D341Med (cell line): ENCODE results near the gene CARS1.

Experiments used
- DNase-seq: peaks from one replicate; pipeline ENCODE4 v3.0.0; 2012; ENCODE audit warnings: low spot score

The CARS1 gene

DNA sequence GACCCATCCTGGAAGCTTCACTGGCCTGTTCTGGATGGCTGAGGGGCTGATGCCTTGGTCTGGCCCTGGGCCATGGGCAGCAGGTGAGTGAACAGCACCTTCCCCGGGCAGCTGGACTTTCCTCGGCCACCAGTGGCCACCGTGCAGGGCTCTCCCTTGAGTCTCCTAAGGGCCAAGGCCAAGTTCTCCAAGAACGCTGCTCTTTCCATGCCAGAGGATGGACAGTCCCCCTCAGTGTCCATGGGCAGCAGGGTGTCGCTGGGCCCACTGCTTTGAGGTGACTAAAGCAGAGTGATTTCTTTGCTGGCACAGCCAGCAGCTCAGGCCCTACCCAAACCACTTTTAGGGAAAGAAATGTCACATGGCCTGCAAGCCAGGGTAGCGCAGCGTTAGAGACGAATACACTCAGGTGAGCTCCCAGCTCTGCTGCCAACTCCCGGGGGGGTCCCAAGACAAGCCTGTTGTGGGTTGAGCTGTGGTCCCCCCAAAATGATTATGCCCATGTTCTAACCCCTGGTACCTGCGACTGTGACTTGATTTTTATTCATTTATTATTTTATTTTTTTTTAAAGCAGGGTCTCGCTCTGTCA is 3.3 kb upstream of the CARS1 start:
- DNase-seq: no peak

DNA sequence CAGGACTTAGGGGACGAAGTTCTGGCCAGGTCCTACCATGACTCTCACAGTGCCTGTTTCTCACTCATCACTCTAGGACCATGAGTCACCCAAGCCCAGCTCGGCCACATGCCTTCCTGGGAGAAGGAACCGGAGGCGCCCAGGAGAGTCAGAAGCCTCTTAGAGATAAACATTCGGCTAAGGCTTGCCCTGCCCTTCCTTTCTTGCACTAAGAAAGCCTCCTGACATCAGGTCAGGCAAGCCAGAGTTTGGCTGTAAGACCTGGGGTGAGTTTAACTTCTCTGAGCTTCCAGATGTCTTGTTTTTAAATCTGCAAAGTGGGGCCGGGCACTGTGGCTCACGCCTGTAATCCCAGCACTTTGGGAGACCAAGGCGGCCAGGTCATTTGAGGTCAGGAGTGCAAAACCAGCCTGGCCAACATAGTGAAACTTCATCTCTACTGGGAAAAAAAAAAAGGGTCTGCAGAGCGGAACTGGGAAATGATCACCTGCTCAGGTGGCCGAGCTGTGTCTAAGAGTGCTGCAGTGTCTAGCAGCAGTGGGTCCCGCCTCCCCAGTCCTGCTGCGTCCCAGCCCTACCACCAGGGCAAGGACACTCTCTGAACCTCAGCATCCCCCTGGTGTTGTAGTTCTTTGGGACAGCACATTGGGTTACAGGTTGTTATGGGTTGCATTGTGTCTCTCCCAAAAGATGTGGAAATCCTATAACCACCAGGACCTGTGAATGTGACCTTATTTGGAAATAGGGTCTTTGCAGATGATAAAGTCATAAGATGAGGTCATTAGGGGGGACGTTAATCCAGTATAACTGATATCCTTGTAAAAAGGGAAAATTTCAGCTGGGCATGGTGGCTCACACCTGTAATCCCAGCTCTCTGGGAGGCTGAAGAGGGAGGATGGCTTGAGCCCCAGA is 1.8 kb upstream of the CARS1 start:
- DNase-seq: peak; percentile 26

DNA sequence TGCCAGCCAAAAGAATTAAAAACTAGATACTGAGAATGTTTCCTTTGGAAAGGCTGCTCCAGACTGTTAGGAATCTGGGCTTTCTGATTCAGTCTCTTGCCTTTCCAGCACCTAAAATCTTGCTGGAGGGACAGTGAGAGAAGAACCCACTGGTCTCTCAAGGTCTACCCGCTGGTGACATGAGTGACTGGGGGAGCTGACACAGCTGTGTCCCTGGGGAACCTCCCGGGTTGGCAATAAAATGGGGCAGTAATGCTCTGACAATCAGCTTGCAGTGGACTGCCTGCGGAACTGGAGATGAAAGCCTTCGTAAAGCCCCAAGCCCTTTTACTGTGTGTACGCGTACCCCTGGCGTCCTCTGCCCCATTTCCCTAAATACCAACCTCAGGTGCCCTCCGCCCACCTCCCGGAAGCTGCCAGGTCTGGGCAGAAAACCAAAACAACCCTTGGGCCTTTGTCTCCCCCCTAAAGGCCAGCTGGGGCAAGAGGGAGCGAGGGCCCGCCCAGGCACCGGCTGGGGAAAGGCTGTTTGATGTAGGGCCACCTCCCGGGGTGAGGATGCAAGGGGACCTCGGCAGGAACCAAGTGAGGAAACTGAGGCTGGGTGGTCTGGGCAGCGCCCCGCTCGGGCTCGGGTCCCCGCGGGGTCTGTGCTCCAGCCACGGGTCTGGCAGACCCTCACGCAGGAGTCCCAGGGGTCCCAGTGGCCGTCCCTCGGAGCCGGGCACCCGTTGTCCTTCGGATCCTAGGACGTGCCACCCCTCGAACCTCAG is 741 bp downstream of the CARS1 start:
- no peak for DNase-seq

DNA sequence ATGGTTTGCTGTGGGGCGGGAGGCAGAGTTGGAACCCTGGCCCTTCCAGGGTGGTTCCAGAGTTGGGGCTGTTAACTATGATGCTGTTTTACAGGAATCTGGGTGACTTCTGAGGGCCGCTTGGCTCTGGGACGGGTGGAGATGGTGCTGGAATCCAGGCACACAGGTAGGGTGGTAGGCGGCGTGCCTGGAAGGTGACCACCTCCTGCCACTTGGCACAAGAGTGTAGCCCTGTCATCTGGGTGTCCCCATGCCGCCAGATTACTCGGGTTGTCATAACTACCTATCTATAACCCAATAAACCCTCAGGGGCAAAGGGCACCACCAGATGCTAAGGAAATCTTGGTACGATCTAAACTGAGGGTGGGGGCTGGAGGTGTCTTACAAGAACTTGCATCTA is 1.3 kb downstream of the CARS1 start:
- no peak for DNase-seq

DNA sequence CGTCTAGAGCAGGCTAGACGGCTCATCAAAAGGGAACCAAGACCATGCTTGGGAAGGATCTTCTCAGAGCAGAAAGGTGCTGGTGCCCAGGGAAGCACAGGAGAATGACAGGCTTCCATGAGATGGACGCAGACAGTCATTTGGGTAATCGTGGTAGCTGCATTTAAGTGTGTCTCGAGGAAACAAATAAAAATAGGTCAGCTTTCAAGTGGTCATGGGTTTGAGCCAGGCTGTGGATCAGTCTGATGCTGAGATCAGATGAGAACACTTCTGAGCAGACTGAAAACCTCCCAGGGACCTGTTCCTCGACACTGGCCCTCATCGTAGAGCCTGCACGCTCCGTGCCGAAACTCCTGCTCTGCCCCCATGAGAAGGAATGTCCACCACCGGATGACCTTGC is 4.7 kb downstream of the CARS1 start:
- DNase-seq: no peak

DNA sequence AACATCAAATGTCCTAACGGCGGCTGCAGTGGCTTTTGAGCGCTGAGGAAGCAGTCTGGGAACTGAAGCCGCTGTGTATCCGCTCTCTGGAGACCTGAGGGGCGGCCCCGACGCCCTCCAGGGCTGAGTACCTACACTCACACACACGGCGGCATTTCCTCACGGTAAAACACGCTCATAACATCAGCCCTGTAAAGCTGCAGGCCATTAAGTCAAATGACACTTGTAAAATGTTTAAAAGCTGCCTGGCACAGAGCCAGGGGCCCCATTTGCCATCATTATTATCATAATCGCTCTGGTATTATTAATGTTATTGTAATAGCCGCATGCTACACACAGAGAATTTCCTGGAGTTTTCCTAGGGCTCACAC is 5.1 kb downstream of the CARS1 start:
- DNase-seq: no peak

DNA sequence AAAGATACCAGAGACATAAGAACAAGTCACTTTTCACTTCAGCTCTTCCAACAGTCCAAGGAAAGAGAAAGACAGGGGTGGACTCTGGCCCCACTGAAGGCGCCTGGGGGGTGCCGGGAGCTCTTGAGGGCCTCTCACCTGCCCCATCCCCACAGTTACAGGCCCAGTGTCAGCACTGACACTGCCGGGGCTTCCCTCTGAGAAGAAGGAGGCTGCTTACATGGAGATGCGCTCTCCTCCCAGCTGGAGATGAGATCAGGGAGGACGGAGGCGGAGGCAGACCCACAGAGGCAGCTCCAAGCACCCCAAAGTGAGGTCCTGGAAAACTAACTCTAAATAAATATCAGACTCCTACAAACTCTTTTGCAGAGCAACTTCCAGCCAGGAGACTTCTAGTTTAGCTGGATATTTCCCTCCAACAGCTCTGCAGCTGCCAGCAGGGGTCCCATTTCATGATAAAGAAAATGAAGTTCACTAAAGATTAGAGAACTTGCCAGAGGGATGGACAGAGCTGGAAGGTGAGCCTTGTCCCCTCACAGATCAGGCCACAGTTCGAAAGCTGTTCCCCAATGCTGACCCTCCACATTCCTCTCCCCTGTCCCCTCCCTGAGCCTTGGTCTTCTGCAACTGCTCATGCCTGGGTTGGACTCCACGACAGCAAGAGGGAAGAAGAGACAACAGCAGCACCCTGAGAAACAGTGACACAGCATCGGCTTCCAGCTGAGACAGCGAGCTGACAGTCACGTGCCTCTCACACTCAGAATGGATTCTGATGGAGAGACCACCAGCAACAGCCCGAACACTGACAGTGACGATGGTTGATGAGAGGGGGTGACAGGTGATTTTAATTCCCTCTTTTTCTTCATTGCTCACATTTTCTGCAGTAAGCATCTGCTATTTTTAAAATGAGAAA is 5.8 kb downstream of the CARS1 start:
- DNase-seq: no peak

DNA sequence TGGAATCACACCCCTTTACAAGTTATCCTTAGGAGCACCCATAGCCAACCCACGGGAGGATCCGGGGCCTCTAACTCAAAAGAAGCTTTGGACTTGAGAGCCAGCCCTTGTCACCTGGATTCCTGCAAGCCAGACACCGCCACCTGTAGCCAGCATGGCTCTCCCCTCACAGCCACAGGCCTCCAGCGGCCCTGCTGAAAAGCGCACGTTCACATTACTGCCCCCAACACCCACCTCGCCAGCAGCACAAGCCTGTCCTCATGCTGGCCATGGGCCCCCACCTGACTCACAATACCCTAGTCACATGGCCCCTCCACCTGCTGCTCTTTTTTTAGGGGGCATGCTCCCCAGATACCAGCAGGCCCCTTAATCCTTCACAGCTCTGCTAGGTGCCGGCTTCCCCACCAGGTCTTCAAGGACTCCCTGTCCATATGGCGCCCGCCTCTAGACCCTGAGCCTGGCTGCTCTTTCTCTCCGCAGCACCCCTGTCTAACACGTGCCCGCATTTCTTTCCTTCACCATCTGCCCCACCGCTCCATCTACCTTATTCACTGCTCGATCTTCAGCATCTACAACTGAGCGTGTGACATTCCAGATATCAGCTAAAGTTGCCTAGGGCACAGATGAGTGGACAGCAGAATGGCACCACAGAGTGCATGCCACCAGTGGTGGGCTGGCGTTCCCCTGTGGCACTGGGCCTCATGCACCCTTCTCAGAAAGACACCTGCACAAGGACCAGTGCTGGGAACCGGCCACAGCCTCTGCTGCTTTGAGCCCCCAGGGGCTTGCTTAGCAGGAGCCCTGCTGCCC is 6.6 kb downstream of the CARS1 start:
- no peak for DNase-seq

DNA sequence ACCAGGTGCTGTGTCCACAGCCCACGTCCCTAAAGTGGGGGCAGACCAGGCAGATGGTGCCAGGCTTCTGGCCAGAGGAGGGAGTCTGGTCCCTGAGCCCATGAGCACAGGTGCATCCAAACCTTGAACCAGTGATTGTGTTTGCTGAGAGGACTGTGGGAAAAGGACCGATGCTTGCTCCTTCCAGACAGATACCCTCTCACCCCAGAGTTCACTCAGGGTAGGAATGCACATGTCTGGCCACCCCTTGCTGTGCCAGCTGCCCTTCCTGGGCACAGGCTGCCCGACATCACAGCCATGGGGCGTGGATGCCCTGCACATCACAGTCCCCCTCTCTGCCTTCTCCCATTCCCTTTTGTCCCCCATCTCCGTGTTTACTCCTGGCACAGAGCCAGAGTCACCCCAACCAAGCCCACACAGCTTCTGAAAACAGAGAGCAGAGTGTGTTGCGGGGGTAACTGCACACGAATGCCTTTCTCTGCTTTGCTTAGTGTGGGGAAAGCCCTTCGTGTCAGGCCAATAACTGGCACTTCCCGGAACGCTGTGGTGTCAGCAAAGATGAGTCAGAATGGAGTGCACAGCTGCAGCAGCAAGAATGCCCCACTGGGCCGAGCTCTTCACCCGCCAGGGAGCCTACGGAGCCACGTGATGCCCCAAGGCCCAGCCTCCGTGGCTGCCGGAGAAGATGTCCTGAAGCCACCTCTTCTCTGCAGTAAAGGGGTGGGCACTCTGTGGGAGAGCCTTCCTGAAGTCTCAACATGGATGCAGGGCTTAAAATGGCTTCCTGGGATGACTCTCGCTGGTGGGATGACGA is 7.6 kb downstream of the CARS1 start:
- no peak for DNase-seq

DNA sequence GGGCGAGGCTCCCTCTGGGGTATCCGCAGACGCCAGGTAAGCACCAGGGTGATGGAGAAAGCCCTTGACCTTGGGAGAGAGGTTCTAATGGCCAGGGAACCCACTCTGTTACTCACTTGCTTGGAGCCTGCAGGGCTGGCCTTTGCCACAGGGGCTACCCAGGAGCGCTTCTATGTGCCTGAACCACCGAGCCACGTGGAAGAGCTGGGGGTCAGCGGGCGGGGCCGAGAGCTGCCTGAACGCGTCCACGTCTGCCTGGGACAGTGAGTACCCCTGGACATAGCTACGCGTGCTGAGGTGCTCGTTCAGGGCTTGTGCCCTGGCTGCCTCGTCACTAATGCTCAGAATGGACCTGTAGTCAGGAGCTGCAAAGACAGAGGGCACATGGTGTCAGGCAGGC is 9.6 kb downstream of the CARS1 start:
- no peak for DNase-seq

DNA sequence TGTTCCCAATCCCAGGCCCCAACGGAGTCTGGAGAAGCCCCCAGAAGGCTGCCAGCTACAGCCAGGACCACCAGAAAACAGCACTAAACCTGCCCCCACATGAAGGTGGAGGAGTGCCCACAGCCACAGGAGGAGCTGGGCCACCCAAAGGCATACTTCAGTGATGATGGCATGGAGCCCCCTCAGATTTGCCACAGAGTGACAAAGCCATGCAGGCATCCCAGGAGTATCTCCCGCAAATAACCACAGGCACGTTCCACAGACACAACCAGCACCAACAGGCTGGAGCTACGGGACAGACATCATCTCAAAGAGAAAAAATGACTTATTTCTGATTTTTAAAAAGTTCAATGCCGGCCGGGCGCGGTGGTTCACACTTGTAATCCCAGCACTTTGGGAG is 10.6 kb downstream of the CARS1 start:
- no peak for DNase-seq

DNA sequence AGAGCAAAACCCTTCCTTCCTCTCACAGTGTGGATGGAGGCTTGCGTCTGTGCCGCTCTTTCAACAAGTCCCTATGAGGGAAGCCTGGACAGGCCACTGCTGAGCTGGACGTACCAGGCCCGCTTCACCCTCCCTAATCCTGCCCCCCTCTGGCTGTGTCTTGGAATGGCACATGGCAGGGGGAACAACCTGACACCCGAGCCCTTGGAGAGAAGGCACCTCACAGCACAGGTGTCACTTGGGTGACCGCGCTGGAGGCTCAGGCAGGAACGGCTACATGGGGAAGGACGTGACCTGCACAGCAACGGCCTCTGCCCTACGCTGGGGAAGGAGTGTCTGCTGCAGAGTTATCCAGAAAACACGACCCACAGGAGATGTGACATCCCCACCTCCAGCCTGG is 11.0 kb downstream of the CARS1 start:
- DNase-seq: no peak

DNA sequence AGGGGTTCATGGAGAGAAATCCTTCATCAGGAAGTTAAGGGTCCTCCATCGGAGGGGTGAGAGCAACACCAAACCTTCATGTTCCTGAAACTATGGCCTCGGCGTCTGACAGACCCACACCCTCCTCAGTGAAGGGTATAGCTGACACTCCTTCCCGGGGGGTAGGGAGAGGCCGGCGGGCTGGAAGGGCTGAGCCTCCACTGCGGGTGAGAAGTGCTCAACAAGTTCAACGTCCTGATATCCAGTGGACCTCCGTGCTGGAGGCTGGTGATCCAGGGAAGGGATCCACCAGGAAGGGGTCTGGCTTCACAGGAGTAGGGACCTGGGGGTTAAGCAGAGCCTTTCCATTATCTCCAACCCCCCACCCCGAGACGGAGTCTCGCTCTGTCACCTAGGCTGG is 12.3 kb downstream of the CARS1 start:
- no peak for DNase-seq

DNA sequence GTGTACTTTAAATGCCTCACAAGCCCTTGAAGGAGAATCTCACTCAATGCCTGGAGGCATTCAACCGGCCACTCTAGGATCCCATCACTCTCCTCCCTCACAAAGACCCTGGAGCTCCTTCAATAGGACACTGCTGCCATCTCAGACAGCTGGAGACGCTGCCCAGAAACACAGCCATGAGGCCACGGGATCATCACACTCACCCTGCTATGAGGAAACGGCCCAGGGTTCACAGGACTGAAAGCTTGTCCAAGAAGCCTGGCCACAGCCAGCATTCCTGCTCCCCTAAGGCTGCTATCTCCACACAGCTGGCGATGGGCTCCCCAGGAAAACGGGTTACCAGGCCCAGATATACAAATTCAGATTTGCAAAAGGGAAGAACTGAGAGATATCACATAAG is 13.2 kb downstream of the CARS1 start:
- DNase-seq: no peak

DNA sequence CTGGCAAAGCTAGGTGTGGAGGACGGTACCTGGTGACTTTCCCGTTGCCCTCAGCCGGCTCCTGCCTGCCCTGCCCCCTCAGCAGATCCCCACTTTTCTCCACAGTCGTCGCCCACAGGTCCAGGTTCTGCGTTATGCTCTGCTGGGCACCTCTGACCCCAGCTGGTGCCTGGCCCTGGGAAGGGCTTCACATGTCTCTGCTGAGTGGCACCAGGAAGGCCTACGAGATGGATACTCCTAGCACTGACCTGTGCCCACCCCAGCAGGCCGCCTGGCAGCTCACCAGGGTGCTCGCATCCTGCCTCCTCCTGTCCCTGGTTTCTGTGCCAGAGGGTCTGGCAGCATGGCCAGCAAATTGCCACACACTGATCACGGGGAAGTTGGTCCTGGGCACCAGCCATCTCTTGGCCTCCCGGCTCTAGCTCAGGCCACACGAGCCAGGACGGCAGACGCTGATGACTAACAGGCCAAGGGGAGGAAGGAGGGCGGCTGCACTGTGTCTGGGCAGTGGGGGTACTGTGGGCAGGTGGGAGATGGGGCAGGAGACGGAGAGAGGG is 13.8 kb downstream of the CARS1 start:
- no peak for DNase-seq

DNA sequence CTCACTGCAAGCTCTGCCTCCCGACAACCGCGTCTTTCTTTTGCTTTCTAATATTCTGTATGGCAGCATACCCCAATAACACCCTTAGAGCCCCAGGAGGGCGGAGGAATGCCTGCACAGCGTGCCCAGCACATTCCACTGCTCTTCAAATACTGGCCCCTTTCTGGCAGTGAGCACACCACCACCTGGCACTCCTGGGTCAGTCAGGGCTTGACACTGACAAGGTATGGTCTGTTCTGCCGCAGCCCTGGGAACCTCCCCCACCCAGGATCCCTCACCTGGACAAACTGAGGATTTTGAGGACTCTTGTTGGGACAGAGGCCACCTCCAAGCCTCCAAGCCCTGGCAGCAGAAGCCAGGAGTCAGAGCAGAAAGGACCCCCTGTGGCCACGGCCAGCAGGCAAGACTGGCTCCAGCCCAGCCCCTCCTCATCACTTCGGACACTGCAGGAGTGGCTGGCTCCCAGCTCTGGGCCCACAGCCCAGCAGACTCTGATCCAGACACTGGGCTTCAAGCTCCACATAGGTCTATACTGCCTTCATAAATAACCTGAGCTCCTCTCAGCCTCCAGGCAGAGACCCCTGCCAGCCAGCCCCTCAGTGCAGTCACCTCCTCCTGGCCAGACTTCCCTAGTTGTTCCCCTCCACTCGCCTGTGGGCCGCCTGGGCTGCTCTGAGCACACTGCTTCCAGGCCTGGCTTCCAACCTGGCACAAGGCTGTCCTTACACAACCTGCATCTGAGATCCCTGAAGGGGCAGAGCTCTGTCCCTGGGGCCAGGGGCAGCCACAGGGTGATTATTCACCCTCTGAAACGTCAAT is 14.5 kb downstream of the CARS1 start:
- DNase-seq: no peak

DNA sequence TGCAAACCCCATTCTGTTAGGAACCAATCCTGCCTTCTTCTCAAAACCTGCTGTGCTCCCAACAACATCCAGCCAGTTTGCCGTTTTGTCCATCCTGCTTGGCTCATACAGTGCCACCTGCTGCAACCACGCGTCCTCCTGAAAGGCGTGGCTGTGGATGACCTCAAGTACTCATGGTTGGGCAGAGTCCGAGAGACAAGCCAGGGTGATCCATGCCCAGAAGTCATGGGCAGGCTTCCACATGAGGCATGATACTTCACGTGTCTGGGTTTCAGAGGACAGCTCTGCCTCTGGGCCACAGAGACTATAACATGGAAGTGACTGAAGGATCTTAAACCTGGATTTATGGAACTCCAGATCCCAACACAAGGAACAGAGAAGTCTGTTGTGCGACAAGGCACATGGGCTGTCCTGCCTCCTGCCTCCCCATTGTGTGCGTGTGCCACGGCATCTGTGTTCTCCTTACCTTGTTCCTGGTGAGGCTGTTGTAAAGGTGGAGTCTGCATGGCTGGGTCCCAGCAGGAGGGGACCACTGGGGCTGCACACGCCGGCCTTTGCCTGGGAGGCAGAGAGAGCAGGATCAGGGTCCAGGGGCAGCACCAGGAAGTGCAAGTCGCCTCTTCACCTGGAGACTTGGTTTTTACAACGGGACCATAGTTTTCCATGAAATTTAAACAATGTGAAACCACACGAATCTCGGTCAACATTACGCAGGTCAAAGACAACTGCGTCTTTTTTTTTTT is 15.4 kb downstream of the CARS1 start:
- DNase-seq: no peak

DNA sequence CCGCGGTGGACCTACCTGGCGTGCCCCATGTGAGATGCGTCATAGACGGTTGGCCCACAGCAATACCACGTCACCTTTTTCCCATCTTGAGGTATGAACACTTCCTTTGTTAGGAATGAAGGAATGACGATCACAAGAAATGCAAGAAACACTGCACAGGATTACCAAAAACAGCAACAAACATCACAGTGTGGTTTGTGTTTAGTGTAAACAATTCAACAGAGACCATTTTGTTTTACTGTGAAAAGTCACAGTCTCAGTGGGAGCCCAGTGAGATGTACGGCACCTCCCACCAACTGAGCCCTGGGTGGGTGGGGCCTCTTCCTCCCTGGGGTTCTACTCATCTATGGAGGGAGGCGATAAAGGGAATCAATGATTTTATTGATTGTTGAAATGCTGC is 16.3 kb downstream of the CARS1 start:
- no peak for DNase-seq

DNA sequence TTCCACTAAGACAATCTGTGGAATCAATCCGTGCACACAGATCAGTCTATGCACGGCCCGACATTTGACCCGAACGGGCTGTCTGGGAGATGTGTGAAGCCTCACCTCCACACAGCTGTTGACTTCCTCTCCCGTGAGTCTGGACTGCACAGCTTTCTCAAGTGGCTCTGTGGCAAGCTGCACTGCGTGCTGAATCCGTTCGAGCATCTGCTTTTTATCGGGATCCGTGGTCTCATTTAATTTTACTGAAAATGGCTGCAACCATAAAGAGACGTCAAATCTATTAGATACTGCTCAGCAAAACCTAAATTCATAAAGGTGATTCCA is 19.3 kb downstream of the CARS1 start:
- no peak for DNase-seq
